MM.1S (cell line): ENCODE results near the gene HPCAL1.
"Not testable (repeated sequence)": the region's sequence is repeated elsewhere in the genome, so short reads cannot be mapped to it uniquely, and the experiment has no call there.

Experiments used
- CTCF ChIP-seq: fragments of 300-600 bp; sonication (generic); IDR thresholded peaks from 2 replicates; pipeline ENCODE4 v1.5.1; 2016; ENCODE audit warnings: antibody characterized with exemption, low read length, mixed read lengths
- EZH2 ChIP-seq: fragments of 300-600 bp; sonication (generic); optimal IDR thresholded peaks from 2 replicates; pipeline ENCODE3; 2017; ENCODE audit warnings: low read depth, mild to moderate bottlenecking, antibody characterized with exemption, low read length, mixed read lengths

- TF ChIP-seq CTCF, EZH2: not testable (repeated sequence)
Observed at GRCh38 chr2:10442469-10443126, 139.9 kb downstream of the HPCAL1 start.
